ENCODE data around the gene GM2A.
"Not testable (repeated sequence)": the region's sequence is repeated elsewhere in the genome, so short reads cannot be mapped to it uniquely, and the experiment has no call there.

DNA sequence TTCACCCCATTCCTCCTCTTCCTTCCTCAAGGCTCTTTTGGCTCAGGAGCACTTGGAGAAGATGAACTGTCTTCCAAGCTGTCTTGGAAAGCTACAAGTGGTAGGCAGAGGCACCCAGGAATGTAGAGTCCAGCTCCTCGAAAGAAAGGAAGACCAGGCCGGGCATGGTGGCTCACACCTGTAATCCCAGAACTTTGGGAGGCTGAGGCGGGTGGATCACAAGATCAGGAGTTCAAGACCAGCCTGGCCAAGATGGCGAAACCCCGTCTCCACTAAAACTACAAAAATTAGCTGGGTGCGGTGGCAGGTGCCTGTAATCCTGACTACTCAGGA, 17.8 kb upstream of the GM2A start:
- TF ChIP-seq, protein P1, sequence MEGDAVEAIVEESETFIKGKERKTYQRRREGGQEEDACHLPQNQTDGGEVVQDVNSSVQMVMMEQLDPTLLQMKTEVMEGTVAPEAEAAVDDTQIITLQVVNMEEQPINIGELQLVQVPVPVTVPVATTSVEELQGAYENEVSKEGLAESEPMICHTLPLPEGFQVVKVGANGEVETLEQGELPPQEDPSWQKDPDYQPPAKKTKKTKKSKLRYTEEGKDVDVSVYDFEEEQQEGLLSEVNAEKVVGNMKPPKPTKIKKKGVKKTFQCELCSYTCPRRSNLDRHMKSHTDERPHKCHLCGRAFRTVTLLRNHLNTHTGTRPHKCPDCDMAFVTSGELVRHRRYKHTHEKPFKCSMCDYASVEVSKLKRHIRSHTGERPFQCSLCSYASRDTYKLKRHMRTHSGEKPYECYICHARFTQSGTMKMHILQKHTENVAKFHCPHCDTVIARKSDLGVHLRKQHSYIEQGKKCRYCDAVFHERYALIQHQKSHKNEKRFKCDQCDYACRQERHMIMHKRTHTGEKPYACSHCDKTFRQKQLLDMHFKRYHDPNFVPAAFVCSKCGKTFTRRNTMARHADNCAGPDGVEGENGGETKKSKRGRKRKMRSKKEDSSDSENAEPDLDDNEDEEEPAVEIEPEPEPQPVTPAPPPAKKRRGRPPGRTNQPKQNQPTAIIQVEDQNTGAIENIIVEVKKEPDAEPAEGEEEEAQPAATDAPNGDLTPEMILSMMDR (conservative IDR thresholded peaks at IDR 0.05; ENCODE audit: low read length), result not testable (repeated sequence)
- not testable (repeated sequence) for TF ChIP-seq EZH2phosphoT487 (IDR thresholded peaks at IDR 0.05; ENCODE audit: borderline replicate concordance)
